Left kidney (tissue), 2 donors: ENCODE results near the gene PRKCQ. TPM values are rescaled to one million over a fixed set of nuclear protein-coding genes. Genes with fewer than 3 reads are reported as not detected.

Source experiments
- DNase-seq: peaks from one replicate; pipeline ENCODE4 v3.0.0-alpha.2; 2013
- polyA plus RNA-seq: library from polyadenylated mRNA; unstranded; fragments of 120-200 nt; gene quantifications from one replicate; pipeline ENCODE4 v1.2.1, GENCODE V29; 2013; ENCODE audit not compliant: insufficient read length

The PRKCQ gene
- polyA plus RNA-seq, 1 donor = 16.5 TPM

DNA sequence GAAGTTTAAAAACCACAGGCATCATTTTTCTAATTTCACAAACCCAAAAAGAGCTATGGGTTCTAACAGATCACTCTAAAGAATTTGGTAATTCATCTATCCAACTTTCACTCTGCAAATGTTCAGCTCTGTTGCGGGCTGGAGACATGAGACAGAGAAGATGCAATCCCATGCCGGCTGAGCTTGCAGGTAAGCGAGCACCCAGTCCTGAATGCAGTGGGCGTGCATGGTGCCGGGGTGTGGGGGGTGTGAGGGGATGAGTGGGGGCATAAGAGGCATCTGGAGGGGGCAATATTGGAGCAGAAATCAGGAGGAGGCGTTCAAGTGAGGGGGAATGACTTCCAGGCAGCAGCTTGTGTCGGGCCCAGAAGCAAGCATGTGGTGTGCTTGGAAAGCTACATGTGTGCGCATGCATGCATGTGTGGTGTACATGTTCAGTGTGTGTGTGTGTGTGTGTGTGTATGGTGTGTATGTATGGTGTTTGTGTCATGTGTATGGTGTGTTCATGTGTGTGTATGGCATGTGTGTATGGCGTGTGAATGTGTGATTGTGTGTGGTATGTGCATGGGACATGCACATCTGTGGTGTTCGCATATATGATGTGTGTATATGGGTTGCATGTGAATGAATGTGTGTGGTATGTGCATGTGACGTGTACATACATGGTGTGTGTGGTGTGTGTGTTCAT is 172.9 kb downstream of the PRKCQ start:
- DNase-seq = no peak

DNA sequence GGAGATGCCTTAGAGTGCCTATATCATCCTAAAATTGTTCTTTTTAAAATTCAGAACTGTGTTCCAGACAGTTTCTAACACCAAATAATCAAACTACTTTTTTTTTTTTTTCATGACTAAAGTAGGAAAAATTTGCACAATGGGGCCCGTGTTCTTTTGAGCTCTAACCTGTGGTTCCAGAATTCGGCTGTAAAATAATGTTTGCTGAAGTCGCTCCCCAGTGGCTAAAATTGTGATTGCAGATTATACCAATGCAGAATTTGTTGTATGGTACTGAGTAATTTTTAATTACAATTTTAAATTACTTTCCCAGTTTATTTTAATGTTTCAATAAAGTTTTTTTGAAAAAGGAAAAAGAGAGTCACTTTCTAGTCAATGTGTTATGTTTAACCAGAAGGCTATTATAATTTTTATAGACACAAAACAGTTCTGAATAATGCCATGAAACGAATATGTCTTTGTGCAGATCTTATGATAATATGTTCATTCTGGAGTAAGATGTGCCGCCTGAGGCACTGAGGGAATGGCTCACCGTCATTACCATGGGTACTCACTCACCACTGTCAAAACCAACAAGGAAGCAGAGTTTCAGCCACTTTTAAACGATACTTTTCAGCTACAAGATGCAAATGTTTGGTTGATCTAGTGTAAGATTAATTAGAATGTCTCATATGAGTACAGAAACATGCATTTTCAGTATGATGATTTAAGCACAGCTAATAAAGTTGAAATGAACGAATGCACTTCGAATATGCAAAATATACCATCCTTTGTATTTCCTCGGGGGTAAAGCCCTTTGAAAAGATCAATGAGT is 173.6 kb downstream of the PRKCQ start:
- no peak for DNase-seq

DNA sequence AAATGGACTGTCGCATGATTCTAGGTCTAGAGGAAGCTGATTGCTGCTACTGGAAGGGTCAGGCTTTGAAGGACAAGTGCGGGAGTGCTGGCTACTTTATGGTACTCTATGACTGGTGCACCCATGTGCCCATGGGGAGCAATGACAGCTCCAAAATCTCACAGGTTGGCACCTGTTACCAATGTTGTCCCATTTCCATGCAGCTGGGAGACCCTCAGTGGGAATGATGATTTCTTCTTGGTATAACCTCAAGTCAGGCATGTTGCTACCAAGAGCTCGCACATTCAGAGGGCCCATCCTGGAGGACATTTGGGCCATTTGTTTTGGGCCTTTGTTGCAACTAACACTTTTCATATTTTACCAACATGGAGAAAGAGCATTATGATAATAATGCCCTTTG is 174.4 kb downstream of the PRKCQ start:
- no peak for DNase-seq

DNA sequence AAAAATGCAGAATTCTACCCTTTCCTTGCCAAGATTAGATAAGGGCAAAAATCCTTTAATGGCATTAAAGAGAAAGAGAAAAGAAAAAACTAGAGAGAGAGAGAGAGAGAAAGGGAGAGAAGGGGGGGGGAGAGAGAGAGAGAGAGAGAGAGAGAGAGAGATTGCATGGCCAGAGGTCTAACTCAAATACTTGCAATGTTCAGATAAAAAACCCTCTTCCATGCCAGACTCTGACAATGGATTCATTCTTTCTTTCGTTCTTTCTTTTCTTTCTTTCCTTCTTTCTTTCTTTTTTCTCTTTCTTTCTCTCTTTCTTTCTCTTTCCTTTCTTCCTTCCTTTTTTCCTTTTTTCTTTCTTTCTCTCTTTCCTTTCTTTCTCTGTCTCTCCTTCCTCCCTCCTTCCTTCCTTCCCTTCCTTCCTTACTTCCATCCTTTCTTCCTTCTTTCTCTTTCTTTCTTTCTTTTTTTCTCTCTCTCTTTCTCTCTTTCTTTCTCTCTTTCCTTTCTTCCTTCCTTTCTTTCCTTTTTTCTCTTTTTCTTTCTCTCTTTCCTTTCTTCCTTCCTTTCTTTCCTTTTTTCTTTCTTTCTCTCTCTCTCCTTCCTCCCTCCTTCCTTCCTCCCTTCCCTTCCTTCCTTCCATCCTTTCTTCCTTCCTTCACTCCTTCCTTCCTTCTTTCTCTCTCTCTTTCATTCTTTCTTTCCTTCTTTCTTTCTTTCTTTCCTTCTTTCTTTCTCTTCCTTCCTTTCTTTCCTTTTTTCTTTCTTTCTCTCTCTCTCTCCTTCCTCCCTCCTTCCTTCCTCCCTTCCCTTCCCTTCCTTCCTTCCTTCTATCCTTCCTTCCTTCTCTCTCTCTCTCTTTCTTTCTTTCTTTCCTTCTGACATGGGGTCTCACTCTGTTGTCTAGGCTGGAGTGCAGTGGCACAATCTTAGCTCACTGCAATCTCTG is 175.7 kb downstream of the PRKCQ start:
- DNase-seq = no peak

DNA sequence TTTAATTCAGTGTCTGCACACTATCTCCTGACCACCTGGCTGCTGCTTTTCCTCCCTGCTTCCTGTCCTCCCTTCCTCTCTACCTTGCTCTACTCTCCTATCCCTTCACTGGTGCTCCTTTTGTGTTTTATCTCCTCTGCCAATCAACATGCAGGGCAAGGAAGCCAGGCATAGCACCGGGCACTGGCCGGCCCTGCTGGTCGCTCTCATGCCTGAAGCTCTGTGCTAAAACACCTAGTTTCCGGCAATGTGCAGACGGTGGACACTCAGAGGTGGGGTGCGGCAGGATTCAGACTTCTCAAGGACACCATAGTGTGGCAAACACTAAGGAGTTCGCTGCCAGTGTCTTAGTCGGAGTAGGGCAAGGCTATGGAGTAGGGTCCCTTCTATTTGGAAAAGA is 177.1 kb downstream of the PRKCQ start:
- no peak for DNase-seq

DNA sequence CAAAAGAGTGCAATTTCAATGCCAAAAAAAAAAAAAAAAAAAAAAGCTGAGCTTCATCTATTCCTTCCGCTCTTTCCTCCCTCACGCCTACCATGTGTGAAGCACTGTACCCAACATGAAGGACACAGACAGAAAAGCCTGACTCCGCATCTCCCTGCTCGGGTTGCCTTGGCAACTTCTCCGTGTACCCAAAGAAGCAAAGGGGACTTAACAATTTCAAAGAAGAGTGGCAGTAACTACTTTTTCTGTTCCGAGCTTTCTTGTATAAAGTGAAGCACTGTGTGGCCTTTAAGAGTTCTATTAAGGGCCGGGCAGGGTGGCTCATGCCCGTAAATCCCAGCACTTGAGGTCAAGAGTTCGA is 177.7 kb downstream of the PRKCQ start:
- no peak for DNase-seq

DNA sequence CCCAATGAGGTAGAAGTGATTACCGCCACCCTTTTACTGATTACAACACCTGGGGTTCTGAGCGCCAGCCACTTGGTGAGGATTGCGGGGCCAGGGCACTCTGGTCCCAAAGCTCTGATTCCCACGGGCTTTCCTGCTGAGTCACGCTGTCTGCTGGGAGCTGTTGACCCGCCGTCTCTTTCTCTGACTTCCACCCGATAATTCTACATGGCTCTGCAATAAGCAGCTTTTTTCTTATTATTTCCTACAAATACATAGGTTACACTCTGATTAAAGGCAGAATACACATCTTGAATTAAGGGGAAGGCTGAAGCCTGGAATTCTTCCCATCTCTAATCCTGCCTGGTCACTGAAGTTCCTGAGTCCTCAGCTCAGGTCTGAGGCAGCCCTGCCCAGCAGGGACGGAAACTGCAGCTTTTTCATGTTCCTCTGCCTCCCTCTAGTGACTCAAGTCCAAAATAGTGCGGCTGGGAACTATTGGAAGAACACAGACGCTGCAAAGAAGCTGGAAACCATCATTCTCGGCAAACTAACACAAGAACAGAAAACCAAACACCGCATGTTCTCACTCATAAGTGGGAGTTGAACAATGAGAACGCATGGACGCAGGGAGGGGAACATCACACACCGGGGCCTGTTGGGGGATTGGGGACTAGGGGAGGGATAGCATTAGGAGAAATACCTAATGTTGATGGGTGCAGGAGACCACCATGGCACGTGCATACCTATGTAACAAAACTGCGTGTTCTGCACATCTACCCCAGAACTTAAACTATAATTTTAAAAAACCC is 178.3 kb downstream of the PRKCQ start:
- DNase-seq = peak; percentile 91

DNA sequence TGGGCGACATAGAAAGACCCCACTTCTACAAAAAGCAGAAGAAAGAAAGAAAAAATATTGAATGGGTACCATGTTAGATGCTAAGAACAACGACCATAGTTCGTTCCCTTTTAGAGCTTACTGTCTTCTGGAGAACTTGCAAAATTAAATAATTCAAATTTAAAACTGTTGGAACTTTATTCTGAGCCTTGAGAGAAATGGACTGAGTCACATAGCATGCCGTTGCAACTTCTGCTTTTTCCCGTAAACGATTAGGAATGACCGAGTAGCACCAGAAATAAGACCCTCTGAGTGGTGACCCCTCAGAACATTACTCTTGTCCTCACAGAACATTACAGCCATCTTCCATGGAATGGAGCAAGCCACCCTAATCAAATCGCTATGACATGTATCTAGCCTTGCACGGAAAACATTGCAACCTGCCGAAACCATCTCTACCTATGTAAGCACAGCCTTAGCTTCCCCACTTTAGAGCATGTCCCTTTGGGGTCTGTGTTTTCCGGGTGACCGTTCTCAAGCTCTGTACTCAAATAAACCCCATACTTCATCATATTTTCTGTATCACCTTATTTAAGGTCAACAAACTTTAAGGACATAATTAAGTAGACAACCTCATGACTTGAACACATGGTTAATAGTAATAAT is 179.1 kb downstream of the PRKCQ start:
- DNase-seq = no peak

DNA sequence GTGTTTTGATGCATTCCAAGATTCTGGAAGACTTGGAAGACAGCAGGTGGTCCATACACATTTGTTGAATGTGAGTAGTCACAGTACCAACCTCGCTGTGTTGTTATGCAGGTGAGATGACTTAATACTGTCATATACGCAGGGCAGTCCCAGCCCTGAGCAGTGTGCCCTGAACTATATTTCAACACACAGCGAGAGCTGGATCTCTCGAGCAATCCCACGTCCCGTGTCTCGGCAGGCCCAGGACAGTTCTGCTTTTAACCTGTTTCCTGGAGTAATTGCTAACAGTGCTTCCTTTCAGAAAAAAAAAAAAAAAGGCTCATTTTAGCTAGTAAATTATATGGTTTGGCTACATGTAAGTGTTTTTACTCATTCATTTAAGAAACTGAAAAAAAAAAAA is 179.7 kb downstream of the PRKCQ start:
- DNase-seq = no peak

DNA sequence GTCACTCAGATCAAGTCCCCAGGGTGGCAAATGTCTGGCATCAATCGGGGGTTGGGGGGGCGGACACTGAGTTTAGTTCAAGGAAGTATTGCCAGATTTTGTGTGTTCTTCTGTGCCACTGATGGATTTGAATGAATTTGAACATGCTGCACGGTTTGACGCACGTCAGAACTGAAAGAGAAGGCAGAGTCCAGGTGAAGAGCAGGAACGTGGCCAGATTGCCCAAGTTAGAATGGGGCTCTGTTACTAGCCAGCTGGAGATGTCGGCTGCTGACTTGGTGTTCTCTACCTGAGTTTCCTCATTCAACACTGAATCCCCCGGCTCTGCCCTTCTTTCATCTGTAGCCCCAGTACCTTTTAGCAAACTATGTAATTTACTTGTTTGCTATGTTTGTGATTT is 180.2 kb downstream of the PRKCQ start:
- DNase-seq = no peak

DNA sequence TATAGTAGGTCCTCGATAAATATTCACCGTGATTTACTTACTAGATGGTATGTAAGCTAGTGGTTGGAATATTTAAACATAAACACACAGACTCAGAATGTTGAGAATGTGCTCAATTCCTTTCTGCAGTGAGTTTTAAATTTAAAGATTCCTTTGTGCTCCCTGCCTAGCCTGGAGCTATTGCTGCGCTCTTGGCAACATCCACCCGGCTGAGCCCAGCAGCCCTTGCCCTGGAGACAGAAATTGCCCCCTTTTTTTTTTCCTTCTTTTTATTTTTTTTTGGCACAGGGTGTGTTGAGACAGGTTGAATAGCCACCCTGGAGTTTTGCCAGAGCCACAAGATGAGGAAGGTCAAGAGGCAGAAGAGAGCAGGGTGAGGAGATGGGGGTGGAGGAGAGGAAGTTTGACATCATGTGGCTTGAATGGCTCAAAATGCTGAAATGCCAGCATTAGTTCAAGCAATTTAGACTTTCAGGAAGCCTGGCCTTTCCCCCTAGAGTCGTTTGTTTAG is 180.8 kb downstream of the PRKCQ start:
- no peak for DNase-seq

DNA sequence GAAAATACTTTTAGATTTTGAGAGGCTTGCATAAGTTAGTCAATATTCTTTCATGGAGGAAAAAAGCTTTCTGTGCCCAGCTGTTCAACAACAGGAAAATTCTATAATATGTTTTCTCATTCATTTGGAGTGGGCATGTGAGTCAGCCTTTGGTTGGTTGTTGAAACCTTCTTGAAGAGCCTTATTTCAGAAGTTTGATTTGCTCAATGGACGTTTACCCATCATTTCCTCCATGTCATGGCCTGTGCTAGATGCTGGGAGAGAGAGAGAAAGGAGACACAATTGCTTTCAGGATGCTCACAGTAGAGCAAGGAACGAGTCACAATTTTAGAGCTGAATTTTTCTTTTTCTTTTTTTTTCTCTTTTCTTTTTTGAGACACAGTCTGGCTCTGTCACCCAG is 181.7 kb downstream of the PRKCQ start:
- DNase-seq = no peak

DNA sequence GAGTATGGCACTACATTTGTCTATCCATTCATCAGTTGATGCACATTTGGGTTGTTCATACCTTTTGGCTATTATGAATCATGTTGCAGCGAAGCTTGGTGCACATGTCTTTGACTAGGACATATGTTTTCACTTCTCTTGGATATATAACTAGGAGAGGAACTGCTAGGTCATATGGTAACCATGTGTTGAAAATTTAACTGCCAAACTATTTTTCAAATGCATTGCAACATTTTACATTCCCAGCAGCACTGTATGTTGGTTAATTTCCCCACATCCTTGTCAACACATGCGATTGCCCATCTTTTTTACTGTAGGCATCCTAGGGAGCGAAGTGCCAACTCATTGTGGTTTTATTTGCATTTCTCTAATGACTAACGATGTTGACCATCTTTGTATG is 183.4 kb downstream of the PRKCQ start:
- no peak for DNase-seq

DNA sequence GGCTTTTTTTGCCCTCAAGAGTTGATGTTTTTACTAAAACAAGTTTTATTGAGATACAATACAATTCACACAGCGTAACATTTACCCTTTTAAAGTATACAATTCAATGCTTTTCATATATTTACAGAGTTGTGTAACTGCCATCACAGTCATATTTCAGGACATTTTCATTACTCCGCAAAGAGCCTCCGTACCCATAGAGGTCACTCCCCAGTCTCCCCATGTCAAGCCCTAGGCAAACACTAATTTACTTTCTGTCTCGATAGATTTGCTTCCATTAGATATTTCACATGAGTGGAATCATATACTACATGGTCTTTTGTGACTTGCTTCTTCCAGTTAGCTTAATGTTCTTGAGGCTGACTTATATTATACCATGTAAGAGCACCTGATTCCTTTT is 183.8 kb downstream of the PRKCQ start:
- no peak for DNase-seq

DNA sequence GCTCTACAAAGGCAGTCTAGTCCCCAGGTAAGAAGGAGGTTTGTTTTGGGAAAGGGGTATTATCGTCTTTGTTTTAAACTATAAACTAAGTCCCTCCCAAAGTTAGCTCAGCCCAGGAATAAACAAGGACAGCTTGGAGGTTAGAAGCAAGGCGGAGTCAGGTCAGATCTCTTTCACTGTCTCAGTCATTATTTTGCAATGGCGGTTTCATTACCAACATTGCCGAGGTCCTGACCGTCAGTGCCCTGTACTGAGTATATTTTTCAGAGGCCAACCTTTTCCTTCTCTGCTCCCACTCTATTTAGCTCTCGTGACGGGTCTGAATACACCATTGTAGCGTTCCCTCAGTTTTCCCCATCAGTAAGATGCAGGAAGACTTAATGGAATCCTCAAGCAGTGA is 184.5 kb downstream of the PRKCQ start:
- DNase-seq = no peak

DNA sequence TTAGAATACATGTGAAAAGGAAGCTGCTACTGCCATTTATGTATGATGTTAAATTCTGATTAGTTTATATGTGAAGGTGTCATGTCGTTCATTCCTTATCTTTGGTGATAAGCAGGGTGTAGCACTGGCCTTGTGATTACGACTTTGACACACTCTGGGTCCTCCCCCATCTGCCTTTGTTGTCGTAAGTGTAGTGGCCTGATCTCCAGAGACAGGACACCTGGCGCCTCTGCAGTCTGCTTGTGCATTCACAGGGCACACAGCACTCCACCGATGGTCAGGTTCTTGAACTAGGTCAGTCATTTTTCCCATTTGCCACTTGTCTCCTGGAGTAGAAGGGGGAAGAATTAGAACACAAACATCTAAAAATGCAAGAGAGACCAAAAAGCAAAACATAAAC is 186.0 kb downstream of the PRKCQ start:
- DNase-seq = no peak

DNA sequence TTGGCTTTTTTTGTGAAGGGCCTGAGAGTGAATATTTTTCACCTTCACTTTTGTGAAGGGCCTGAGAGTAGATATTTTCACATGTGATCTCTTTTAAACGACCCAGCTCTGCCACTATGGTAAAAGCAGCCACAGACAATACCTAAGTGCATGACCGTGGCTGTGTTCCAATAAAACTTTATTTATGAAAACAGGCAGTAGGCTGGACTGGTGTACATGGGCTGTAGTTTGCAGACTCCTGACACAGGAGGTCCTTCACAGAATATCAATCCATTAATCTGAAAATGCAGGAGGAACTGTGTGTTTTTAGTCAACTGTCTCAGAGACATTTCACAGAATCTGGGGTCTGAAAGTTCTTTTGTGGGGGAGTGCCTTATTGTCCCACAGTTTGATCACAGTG is 186.9 kb downstream of the PRKCQ start:
- DNase-seq = no peak

DNA sequence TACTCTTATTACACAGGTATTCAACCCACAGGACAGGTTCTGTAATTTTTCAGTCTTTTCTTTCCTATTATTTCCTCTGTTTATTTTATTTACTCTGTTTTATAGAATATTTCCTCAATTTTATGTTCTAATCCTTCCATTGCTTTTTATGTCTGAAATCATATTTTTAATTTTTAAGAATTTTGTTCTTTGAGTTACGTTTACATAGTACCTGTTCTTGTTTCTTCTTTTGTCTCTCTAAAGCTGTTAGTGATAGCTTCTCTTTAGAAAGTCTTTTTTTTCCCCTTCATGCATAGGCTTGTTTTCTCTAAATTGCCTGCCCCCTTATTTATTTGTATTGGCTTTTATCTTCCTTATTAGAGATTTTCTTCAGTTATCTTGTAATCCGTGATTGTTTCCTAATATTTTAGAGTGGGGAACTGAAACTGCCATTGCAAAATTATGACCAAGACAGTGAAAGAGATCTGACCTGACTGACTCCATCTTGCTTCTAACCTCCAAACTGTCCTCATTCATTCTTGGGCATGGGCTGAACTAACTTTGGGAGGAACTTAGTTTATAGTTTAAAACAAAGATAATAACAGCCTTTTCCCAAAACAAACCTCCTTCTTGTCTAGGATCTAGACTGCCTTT is 189.7 kb downstream of the PRKCQ start:
- DNase-seq = no peak

DNA sequence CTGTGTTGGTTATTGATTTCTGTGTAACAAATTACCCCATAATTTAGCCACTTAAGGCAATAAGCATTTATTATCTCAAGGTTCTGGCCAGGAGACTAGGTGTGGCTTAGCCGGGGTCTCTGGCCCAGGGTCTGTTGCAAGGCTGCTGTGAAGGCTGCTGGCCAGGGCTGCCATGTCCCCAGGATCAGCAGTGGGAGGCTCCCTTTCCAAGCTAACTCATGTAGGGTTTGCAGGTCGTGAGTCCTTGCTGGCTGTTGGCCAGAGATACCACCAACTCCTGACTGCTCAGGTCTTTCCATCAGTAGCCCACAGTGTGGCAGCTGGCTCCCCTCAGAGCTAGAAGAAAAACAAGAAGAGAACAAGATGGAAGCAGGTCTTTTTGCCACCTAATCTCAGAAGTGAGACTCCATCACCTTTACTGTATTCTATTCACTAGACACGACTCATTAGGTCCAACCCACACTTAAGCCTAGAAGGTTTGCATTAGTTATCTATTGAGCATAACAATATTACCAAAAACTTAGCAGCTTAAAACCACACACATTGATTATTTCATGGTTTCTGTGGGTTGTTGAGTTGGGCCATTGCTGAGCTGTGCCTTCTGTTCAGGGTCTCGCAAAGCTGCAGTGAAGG is 191.7 kb downstream of the PRKCQ start:
- DNase-seq = no peak

DNA sequence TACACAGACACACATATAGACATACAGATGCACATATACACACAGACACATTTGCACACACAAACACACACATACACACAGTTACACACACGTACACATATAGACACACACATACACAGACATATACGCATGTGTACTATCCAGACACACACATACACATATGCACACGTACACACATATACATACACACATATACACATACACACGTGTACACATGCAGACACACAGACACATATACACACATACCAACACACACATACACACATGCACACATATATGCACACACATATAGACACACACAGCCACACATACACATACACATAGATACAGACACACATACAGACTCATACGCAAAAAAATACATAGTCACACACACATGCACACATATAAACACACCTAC is 193.1 kb downstream of the PRKCQ start:
- DNase-seq = no peak
